Spleen (tissue), 11 donors: ENCODE measurements around the gene BAIAP2L2. TPM values are rescaled to one million over a fixed set of nuclear protein-coding genes. Genes with fewer than 3 reads are reported as not detected.
"Not testable (repeated sequence)": the region's sequence is repeated elsewhere in the genome, so short reads cannot be mapped to it uniquely, and the experiment has no call there.

Source experiments
- DNase-seq: peaks from one replicate; pipeline ENCODE4 v3.0.0-alpha.2; 2020
- H3K27ac ChIP-seq, 8 donors: fragments of 200-600 bp; sonication (generic) in 7 of 8; 1 replicate in 4 of 8; 2 replicates in 4 of 8; pipeline versions ENCODE4 v1.5.0 to v1.8.0; 2016 to 2021; ENCODE audit warnings: inconsistent platforms in 4 of 8, mild to moderate bottlenecking in 4 of 8, moderate library complexity in 1 of 8
- H3K27me3 ChIP-seq, 7 donors: fragments of 200-600 bp; sonication (generic) in 6 of 7; replicated peaks in 1 of 7; 1 replicate in 4 of 7; 2 replicates in 3 of 7; pipeline versions ENCODE4 v1.5.0 to v1.8.0; 2016 to 2021; ENCODE audit warnings: inconsistent platforms in 3 of 7, mild to moderate bottlenecking in 1 of 7
- H3K36me3 ChIP-seq, 6 donors: fragments of 200-600 bp; sonication (generic) in 5 of 6; 1 replicate in 4 of 6; 2 replicates in 2 of 6; pipeline versions ENCODE4 v1.5.0 to v1.8.0; 2016 to 2021; ENCODE audit warnings: inconsistent platforms in 2 of 6
- H3K4me1 ChIP-seq, 6 donors: fragments of 200-600 bp; sonication (generic) in 5 of 6; 1 replicate in 3 of 6; 2 replicates in 3 of 6; pipeline versions ENCODE4 v1.5.0 to v1.8.0; 2016 to 2021; ENCODE audit warnings: inconsistent platforms in 3 of 6
- H3K4me3 ChIP-seq, 8 donors: fragments of 200-600 bp; sonication (generic) in 7 of 8; 1 replicate in 4 of 8; 2 replicates in 4 of 8; pipeline versions ENCODE4 v1.5.0 to v1.8.0; 2016 to 2021; ENCODE audit warnings: inconsistent platforms in 4 of 8, mild to moderate bottlenecking in 4 of 8, moderate library complexity in 2 of 8
- H3K9me3 ChIP-seq, 8 donors: fragments of 200-600 bp; sonication (generic) in 7 of 8; 1 replicate in 4 of 8; 2 replicates in 4 of 8; pipeline versions ENCODE4 v1.5.0 to v1.8.0; 2016 to 2021; ENCODE audit warnings: inconsistent platforms in 4 of 8
- CTCF ChIP-seq, 11 experiments: fragments of 200-600 bp in 7 of 11; fragments of 450-650 bp in 4 of 11; sonication (generic) in 4 of 11; IDR thresholded peaks in 8 of 11; conservative IDR thresholded peaks in 3 of 11; 1 replicate in 7 of 11; 2 replicates in 4 of 11; pipeline versions ENCODE4 v1.4.0 to v1.8.0; 2016 to 2021; ENCODE audit warnings: antibody characterized with exemption in 11 of 11, inconsistent platforms in 4 of 11, mild to moderate bottlenecking in 1 of 11
- POLR2A ChIP-seq, 3 donors: fragments of 450-650 bp; IDR thresholded peaks; one replicate each; pipeline ENCODE4 v1.5.1; 2017; ENCODE audit warnings: antibody characterized with exemption in 3 of 3, mild to moderate bottlenecking in 1 of 3
- POLR2AphosphoS5 ChIP-seq, 3 donors: sonication (generic); formaldehyde crosslinking; IDR thresholded peaks; one replicate each; pipeline ENCODE4 v1.5.1; 2017; ENCODE audit warnings: antibody characterized with exemption in 3 of 3
- WGBS, 5 donors: extraction: QIAGEN DNeasy Blood & Tissue Kit in 3 of 5; methylation state at CpG; one replicate each; pipeline versions ENCODE4 v1.1.5 to v1.1.7; 2013 to 2018; 5-methylcytosine and 5-hydroxymethylcytosine counted together
- intact Hi-C: fragments of 100-400 bp; cut with DNase I; formaldehyde crosslinking; loops from one replicate; pipeline ENCODE4 v1.15.0; 2023; ENCODE audit warnings: low total_unique reads
- polyA plus RNA-seq, 3 donors: library from polyadenylated mRNA; stranded (reverse); fragments of 200-250 nt; gene quantifications; one replicate each; pipeline ENCODE4 v1.2.1, GENCODE V29; 2013
- total RNA-seq, 7 donors: library from RNA; depleted of rRNA in 3 of 7; stranded (reverse); fragments of >200 nt in 3 of 7; fragmentation: NEBNext Ultra II Directional in 4 of 7; extraction: Animal tissue kit (Norgen Biotek cat#: 25700) in 4 of 7; gene quantifications; one replicate each; pipeline versions ENCODE4 v1.1.0 to v1.2.1, GENCODE V29; 2016 to 2021
- donor health status: healthy with polysubstance abuse.
- donor health status: DM: no; HTN: no; CAD: no; lungs with moderate emphysema.
- donor health status: DM: no; HTN: no; CAD: no.
- donor health status: Bipolar disorder and iron deficiency.
- donor health status: healthy.
- donor health status: DM: no; HTN: no; CAD: no.
- donor health status: DM: yes; HTN: yes; CAD: no.

Gene BAIAP2L2
- total and polyA plus RNA-seq, 10 donors = 0.37 to 3.0 (median 0.91) TPM

- 87 to 92% (median 91%) methylated on average over 8 of the region's 8 CpGs for WGBS, 5 donors
- Histone ChIP-seq H3K36me3 (no peaks in the 10 kb centered on the region), H3K27ac (no peak overlapping the region), H3K4me1 (peaks cover 0 to 26% (median 7%) of the 10 kb centered on the region in 6 donors), H3K9me3 (peaks cover 0 to 3% (median 0%) of the 10 kb centered on the region in 8 donors), H3K27me3 (no peaks in the 10 kb centered on the region), H3K4me3 (no peak overlapping the region)
- intact Hi-C loops = no loop called here
- TF ChIP-seq POLR2A (IDR thresholded peaks at IDR 0.05) (no peak), POLR2AphosphoS5 (IDR thresholded peaks at IDR 0.05) (no peak), CTCF (IDR thresholded peaks at IDR 0.05 in 8 of 11, conservative IDR thresholded peaks at IDR 0.05 in 3 of 11) (no peak)
- DNase-seq = no peak
Observed at GRCh38 chr22:38151126-38151500, 40.6 kb upstream of the BAIAP2L2 start.

GRCh38 chr22:38148245-38148644, 37.8 kb upstream of the BAIAP2L2 start:
- H3K9me3 ChIP-seq = no peaks in the 10 kb centered on the region
- peak overlapping the region in 2 of 8 donors; percentile 69 to 85 for H3K27ac ChIP-seq
- no peaks in the 10 kb centered on the region for H3K27me3 ChIP-seq
- H3K4me3 ChIP-seq = peak overlapping the region in 1 of 8 donors; percentile 38
- peaks cover 0 to 12% (median 0%) of the 10 kb centered on the region in 6 donors for H3K36me3 ChIP-seq
- intact Hi-C loops = no loop called here
- no peak for DNase-seq
- WGBS, 5 donors = 79 to 86% (median 83%) methylated on average over 5 of the region's 5 CpGs
- peaks cover 0 to 36% (median 15%) of the 10 kb centered on the region in 6 donors for H3K4me1 ChIP-seq
- TF ChIP-seq CTCF (IDR thresholded peaks at IDR 0.05 in 8 of 11, conservative IDR thresholded peaks at IDR 0.05 in 3 of 11) (no peak), POLR2A (IDR thresholded peaks at IDR 0.05) (no peak), POLR2AphosphoS5 (IDR thresholded peaks at IDR 0.05) (no peak)

- H3K27me3 ChIP-seq, H3K4me3 ChIP-seq, intact Hi-C loops, DNase-seq, H3K9me3 ChIP-seq, H3K27ac ChIP-seq: not testable (repeated sequence)
- Histone ChIP-seq H3K36me3 (peaks cover 0 to 33% (median 4%) of the 10 kb centered on the region in 6 donors), H3K4me1 (peaks cover 0 to 42% (median 19%) of the 10 kb centered on the region in 6 donors)
- WGBS, 5 donors = 91 to 95% (median 94%) methylated on average over 3 of the region's 3 CpGs
Observed at GRCh38 chr22:38146166-38146565, 35.7 kb upstream of the BAIAP2L2 start.

- H3K27me3 ChIP-seq = no peaks in the 10 kb centered on the region
- H3K27ac ChIP-seq = peak overlapping the region in 6 of 8 donors; percentile 43 to 79 (median 62)
- no peak for DNase-seq
- peaks cover 0 to 48% (median 8%) of the 10 kb centered on the region in 6 donors for H3K36me3 ChIP-seq
- H3K9me3 ChIP-seq = no peaks in the 10 kb centered on the region
- WGBS, 5 donors = 85 to 100% (median 99%) methylated on average over 3 to 5 of the region's 5 CpGs
- intact Hi-C loops = no loop called here
- H3K4me3 ChIP-seq = no peak overlapping the region
- peaks cover 0 to 41% (median 19%) of the 10 kb centered on the region in 6 donors for H3K4me1 ChIP-seq
- no peak for TF ChIP-seq POLR2AphosphoS5 (IDR thresholded peaks at IDR 0.05)
- TF ChIP-seq CTCF (IDR thresholded peaks at IDR 0.05 in 8 of 11, conservative IDR thresholded peaks at IDR 0.05 in 3 of 11) = no peak
- no peak for TF ChIP-seq POLR2A (IDR thresholded peaks at IDR 0.05)
Observed at GRCh38 chr22:38144025-38144405, 33.5 kb upstream of the BAIAP2L2 start.

GRCh38 chr22:38142606-38143005, 32.1 kb upstream of the BAIAP2L2 start:
- TF ChIP-seq POLR2A (IDR thresholded peaks at IDR 0.05) (no peak), CTCF (IDR thresholded peaks at IDR 0.05 in 8 of 11, conservative IDR thresholded peaks at IDR 0.05 in 3 of 11) (no peak), POLR2AphosphoS5 (IDR thresholded peaks at IDR 0.05) (no peak)

More at GRCh38 chr22:38142606-38143005, 32.1 kb upstream of the BAIAP2L2 start:
- H3K27me3 ChIP-seq = no peaks in the 10 kb centered on the region
- H3K27ac ChIP-seq = peak overlapping the region in 3 of 8 donors; percentile 11 to 79 (median 68)
- H3K4me3 ChIP-seq = no peak overlapping the region
- no peak for DNase-seq
- H3K36me3 ChIP-seq = peaks cover 0 to 62% (median 10%) of the 10 kb centered on the region in 6 donors
- H3K4me1 ChIP-seq = peaks cover 0 to 31% (median 13%) of the 10 kb centered on the region in 6 donors
- H3K9me3 ChIP-seq = no peaks in the 10 kb centered on the region
- intact Hi-C loops = no loop called here
- WGBS, 5 donors = 81 to 96% (median 95%) methylated on average over 5 of the region's 5 CpGs
